Activated CD4-positive, alpha-beta T cell treated with anti-CD3 and anti-CD28 coated beads, Interleukin-2, amount 50 U/mL, for 48 hours (primary cell): ENCODE results near the gene SS18L1.

Experiments
- DNase-seq, 2 experiments: peaks; one replicate each; pipeline ENCODE4 v3.0.0-alpha.2; 2020

The SS18L1 gene

DNA sequence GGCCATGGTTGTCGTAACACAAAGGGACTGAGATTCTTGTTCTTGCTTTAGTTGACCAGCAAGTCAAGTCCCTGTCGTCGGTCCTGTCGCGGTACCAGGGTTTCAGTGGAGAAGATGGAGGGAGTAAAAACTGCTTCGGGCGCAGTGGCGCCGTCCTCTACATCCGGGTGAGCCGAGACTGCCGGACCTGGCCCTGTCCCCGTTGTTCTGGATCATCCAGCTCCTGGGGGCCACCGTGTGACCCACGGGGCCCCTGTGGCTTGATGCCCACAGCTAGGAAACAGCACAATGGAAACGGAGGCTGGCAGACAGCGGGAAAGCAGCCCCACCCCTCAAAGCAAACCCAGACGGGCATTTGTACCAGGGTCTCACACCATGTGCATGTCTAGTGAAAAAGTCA is 54.2 kb downstream of the SS18L1 start:
- DNase-seq: no peak

- DNase-seq: no peak
These were observed 54.9 kb downstream of the SS18L1 start for GRCh38 chr20:62198496-62198895.

GRCh38 chr20:62198931-62199330 is 55.4 kb downstream of the SS18L1 start:
- DNase-seq: no peak

GRCh38 chr20:62200491-62201172 is 57.1 kb downstream of the SS18L1 start:
- no peak for DNase-seq

DNA sequence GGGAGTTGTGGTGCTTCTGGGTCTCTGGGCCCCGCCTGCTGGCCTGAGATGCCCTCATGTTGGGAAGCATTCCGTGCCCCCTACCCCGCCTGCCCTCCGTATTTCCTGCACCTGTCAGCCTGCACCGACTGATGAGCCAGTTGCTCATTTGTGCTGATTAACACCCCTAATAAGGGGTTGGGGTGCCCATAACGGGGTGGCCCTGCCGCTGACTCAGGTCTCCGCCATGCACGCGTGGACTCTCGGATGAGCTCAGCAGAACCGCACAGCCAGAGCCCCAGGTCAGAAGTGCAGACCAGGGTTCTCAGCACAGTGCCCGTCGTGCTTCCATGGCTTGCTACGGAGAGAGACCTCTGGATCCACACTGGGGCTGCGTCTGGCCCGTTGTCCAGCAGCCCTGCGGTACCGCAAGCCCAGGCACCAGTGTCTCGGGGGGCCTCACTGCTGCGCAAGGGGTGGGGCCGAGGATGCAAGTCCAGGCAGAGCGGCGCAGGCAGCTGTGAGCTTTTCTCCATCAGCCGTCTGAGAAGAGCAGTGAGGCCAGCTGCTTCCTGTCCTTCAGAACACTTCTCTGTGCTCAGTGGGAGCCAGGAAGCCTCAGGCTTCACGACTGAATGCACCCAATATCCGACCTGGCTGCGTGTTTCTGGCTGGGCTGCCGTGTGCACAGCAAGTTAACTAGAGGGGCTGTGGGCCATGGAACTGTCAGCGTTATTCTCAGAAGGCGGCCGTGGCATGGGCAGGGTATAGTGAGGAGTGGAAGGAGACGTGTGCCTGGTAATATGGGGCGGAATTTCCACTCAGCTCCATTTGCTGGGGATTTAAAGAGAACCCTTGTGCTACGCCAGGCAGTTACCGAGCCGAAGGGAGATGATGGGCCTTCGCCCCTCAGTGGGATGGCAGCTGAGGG is 57.9 kb downstream of the SS18L1 start:
- DNase-seq: no peak

DNA sequence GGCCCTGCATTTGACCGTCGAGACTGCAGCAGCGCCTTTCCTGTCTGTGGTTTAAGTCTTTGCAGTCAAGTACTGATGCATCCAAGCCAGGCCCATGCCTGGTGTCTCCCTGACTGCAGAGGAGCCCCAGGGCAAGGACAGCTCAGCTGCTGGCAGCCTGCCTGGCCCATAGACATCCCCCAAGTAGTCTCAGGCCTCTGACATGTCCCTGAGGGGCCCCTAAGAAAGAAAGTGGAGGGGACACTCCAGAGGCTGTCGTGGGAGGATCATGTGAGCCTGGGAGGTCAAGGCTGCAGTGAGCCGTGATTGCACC is 58.5 kb downstream of the SS18L1 start:
- no peak for DNase-seq

GRCh38 chr20:62202676-62203377 is 59.3 kb downstream of the SS18L1 start:
- DNase-seq: no peak

DNA sequence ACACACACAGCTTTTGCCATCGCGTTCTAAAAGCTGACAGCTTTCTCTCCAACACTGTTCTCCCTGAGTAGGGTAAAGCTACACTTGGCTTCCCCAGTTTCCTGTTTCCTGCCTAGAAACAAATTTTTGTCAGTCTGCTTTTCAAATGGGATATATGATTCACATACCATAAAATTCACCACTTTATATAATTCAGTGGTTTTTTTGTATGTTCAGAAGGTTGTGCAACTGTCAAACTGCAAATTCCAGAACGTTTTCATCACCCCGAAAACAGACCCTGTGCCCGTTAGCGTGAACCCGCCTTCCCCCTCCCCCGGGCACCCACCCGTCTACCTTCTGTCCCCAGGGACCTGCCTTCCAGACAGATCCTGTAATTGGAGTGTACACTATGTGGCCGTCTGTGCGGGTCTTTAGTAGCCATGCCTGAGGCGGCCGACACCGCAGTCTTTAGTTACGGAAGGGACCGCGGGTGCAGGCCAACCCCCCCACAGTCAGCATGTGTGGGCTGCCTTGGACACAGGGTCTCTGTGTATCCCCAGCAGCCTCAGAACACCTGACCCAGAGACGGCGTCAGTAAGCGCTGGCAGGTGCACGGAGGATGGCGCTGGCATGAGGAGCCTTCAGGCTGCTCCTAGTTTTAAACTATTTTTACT is 59.9 kb downstream of the SS18L1 start:
- no peak for DNase-seq

DNA sequence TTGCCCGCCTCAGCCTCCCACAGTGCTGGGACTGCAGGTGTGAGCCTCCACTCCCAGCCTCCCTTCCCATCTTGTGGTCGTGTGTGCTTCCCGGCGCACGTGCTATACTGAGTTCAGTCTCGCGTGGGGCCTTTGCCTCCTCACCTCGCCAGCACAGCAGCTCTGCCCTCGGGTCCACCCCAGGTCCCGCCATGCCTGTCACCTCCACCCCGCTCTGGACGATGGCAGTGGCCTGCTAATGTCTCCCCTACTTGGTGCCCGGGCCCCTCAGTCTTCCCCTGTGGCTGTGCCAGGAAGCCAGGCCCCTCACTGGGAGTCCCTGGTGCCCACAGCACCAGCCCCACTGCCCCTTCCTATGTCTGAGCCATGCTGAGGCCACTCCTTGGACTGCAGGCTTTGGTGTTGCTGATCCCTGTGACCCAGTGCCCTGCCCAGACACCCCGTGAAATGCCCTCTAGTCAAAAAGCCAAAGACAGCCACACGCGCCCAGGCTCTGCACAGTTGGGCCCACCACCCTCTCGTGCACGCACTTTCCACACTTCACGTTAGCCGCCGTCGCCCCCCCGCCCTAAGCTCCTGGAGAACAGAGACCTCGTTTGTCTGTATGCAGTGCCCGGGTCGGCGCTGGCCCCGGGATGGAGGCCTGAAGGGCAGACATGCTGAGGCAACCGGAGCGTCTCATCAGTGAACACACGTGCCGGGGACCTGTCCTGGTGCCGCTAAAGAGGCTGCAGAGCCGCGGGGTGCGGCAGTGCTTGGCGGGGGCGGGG is 62.2 kb downstream of the SS18L1 start:
- no peak for DNase-seq

GRCh38 chr20:62206388-62206775 is 62.8 kb downstream of the SS18L1 start:
- no peak for DNase-seq

DNA sequence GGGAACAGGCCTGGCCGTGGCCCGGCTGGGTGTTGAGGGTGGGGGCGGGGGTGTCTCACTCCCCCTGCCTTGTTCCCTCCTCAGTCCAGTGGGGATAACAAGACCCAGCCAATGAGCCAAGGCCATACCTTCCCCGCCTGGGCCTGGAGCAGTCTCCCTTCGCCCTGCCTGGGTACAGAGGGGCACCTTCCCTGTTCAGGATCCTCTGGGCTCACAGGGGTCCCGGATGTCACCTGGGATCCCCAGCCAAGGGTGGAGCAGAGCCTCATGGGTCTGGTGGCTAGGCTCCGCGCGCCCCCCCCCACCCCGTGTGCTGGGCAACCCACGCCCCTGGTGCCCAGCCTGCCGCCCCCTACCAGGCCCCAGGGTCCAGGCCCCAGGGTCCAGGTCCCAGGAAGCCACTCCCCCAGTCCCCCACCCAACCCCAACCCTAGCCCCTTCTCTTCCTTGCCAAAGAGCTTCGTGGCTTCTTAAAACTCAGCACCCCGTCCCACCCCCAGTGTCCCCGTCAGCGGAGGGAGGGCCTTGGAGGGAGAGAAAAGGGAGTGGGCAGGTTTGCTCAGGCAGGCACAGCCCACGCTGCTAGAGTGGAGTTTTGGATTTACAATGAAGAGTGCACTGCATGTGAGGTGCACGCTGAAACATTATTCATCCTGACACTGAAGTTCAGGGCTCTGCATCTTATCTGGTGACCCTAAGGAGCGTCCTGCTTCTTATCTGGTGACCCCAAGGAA is 64.7 kb downstream of the SS18L1 start:
- no peak for DNase-seq

DNA sequence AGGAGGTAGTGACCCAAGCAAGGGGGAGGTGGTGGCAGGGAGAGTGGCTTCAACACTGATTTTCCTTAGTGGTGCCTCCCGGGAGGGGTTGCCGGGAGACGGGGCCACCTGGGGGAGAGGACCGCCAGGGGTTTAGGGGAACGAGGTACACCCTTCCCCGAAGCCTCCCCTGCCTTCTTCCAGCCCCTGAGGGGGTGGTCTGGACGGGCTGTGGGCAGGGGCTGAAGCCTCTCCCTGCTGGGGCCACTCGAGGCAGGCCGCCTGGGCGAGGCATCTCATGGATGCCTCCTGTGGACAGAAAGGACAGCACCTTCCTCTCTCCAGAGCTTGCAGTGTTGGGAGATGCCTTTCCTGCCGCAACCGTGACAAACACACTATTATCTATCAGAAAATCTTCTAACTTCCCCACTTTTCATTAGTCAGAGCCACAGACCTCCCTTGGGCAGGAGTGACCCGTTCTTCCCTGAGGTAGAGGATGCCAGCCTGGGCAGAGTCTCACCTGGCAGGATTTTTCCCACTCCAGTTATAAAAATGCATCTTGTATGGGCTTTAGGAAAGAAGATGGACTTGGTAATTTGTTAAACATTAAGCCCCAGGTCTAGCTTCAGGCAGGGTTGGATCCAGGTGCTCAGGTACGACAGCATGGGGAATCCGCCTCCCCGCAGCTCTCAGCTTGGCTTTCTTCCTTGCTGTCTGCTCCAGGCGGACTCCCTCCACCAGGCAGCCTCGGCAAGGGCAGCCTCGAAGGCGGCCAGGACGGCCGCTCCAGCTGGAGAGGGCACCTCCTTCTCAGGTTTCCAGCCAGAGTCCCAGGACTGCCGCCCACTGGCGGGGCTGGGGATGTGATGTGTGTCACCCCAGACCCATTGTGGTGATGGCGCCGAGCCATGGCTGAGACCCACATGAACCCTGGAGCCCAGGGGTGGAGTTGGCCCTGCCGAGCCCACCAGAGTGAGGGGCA is 65.5 kb downstream of the SS18L1 start:
- no peak for DNase-seq

- DNase-seq: no peak
These were observed 66.4 kb downstream of the SS18L1 start for GRCh38 chr20:62209850-62210495.

DNA sequence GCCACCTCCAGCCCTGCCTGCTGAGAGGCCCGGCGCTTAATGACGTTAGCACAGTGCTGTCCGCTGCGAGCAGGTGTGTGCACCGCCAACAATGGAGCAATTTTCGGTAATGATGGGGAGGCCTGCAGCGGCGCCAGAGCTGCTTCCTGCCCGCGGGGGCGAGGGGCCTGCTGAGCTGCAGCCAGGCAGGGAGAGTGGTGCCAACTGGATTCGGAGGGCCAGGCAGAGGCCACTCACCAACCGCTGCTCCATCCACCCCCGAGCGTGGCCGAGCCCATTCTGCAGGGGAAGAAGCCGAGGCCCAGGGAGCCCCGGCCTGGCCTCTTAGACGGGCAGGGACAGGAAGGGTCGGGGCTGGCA is 66.9 kb downstream of the SS18L1 start:
- no peak for DNase-seq

DNA sequence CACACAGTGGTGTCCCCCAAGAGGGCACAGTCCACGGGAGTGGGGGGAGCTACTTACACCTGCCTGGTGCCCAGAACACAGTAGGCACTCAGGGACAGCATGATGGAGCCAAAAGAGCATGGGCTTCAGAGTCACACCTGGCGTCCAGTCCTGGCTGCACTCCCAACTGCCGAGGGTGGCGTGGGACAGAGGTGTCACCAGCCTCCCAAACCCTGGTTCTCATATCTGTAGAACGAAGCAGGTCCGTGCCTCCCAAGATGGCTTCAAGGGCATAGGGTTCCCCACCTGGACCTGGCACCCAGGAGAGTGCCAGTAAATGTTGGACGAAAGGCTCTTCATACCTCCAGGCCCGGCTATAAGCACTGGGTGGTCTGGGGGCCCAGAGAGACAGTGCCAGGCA is 67.6 kb downstream of the SS18L1 start:
- no peak for DNase-seq

GRCh38 chr20:62211769-62212288 is 68.3 kb downstream of the SS18L1 start:
- DNase-seq: no peak

GRCh38 chr20:62212299-62212698 is 68.7 kb downstream of the SS18L1 start:
- no peak for DNase-seq

GRCh38 chr20:62214067-62214466 is 70.5 kb downstream of the SS18L1 start:
- no peak for DNase-seq

GRCh38 chr20:62215020-62215990 is 71.7 kb downstream of the SS18L1 start:
- no peak for DNase-seq
